PC-9 (cell line): ENCODE measurements around the gene BNIP3. TPM values are rescaled to one million over a fixed set of nuclear protein-coding genes. Genes with fewer than 3 reads are reported as not detected.
A peak's percentile ranks its signal among the peaks of the same experiment; 100 is the strongest.

ENCODE experiments used
- BruUV-seq: library from RNA; stranded (reverse); fragments of 400-500 nt; replicated peaks from 2 replicates; lab custom pipeline; 2021; lab: Mats Ljungman, UMichigan
- CTCF ChIA-PET: fragments of 300-600 bp; sonication (Branson Sonifier 250); formaldehyde crosslinking; loops from one replicate; lab custom pipeline; 2022; ENCODE audit warnings: antibody characterized with exemption; lab: Charles Lee
- POLR2A ChIA-PET: fragments of 300-600 bp; sonication (Branson Sonifier 250); formaldehyde crosslinking; loops from one replicate; lab custom pipeline; 2022; ENCODE audit warnings: antibody characterized with exemption; ENCODE audit not compliant: unreplicated experiment; lab: Charles Lee
- DNase-seq, 2 experiments: peaks; one replicate each; pipeline versions ENCODE4 v3.0.0 to v3.0.0-alpha.2; 2015 to 2022; ENCODE audit warnings: mixed read lengths in 1 of 2
- H2AFZ ChIP-seq: fragments of 200-600 bp; sonication (generic); 2 replicates; pipeline ENCODE4 v1.8.1; 2017; ENCODE audit warnings: antibody characterized with exemption
- H3F3A ChIP-seq: fragments of 200-600 bp; sonication (generic); 2 replicates; pipeline ENCODE4 v1.8.1; 2017; ENCODE audit warnings: antibody characterized with exemption, mild to moderate bottlenecking, low read depth; ENCODE audit not compliant: insufficient read depth
- H3K27ac ChIP-seq: fragments of 200-600 bp; sonication (generic); 2 replicates; pipeline ENCODE4 v1.6.1; 2016; ENCODE audit warnings: mixed run types
- H3K27me3 ChIP-seq: fragments of 200-600 bp; sonication (generic); 2 replicates; pipeline ENCODE4 v1.6.1; 2016; ENCODE audit warnings: low read depth, mixed run types; ENCODE audit not compliant: insufficient read depth
- H3K36me3 ChIP-seq: fragments of 200-600 bp; sonication (generic); 2 replicates; pipeline ENCODE4 v1.6.1; 2016; ENCODE audit warnings: low read depth, mixed run types
- H3K4me1 ChIP-seq: fragments of 200-600 bp; sonication (generic); replicated peaks from 2 replicates; pipeline ENCODE4 v1.6.1; 2016; ENCODE audit warnings: mixed run types; ENCODE audit not compliant: insufficient read depth
- H3K4me2 ChIP-seq: fragments of 200-600 bp; sonication (generic); 2 replicates; pipeline ENCODE4 v1.6.1; 2017; ENCODE audit warnings: mixed run types
- H3K4me3 ChIP-seq: fragments of 200-600 bp; sonication (generic); 2 replicates; pipeline ENCODE4 v1.6.1; 2016; ENCODE audit warnings: mixed run types
- H3K79me2 ChIP-seq: fragments of 200-600 bp; sonication (generic); 2 replicates; pipeline ENCODE4 v1.6.1; 2017; ENCODE audit warnings: low read depth, mixed run types
- H3K9me2 ChIP-seq: fragments of 200-600 bp; sonication (generic); 2 replicates; pipeline ENCODE4 v1.8.1; 2017; ENCODE audit warnings: mild to moderate bottlenecking; ENCODE audit not compliant: insufficient read depth
- H3K9me3 ChIP-seq: fragments of 200-600 bp; sonication (generic); 2 replicates; pipeline ENCODE4 v1.8.1; 2016; ENCODE audit warnings: low read depth; ENCODE audit not compliant: insufficient read depth
- H4K20me1 ChIP-seq: fragments of 200-600 bp; sonication (generic); 2 replicates; pipeline ENCODE4 v1.8.1; 2017; ENCODE audit not compliant: insufficient read depth
- CTCF ChIP-seq: fragments of 200-600 bp; sonication (generic); conservative IDR thresholded peaks from 2 replicates; pipeline ENCODE4 v1.6.1; 2017; ENCODE audit warnings: mixed run types, antibody characterized with exemption, mild to moderate bottlenecking, moderate library complexity
- EZH2 ChIP-seq: fragments of 200-600 bp; sonication (generic); IDR thresholded peaks from 2 replicates; pipeline ENCODE4 v1.8.0; 2017; ENCODE audit warnings: antibody characterized with exemption, low read depth
- intact Hi-C: fragments of 100-400 bp; cut with micrococcal nuclease; formaldehyde crosslinking; loops from one replicate; pipeline ENCODE4 v1.10.0; 2022; ENCODE audit not compliant: unreplicated experiment
- total RNA-seq: library from RNA; stranded (reverse); gene quantifications from 2 replicates; pipeline ENCODE4 v1.2.3, GENCODE V29; 2021

Gene BNIP3
- total RNA-seq, 1 experiment from 2014 or later, result 21.0 TPM

GRCh38 chr10:131980761-131981428, 828 bp downstream of the BNIP3 start:
- H3K4me3 ChIP-seq, result peak overlapping the region; percentile 55
- ChIA-PET POLR2A (interaction anchor here (0.6 kb wide), 2 partner anchors 81 to 440 kb away, joined by 3 to 5 read pairs; no protein-coding TSS in a partner anchor), CTCF (interaction anchor here (0.6 to 1.2 kb wide), 2 partner anchors 42 to 56 kb away, joined by 4 read pairs; no protein-coding TSS in a partner anchor)
- H3K4me2 ChIP-seq, result peak overlapping the region; percentile 70
- H3K36me3 ChIP-seq, result no peaks in the 10 kb centered on the region
- no peaks in the 10 kb centered on the region for H3K9me3 ChIP-seq
- no peak for TF ChIP-seq CTCF
- no peak for TF ChIP-seq EZH2
- no peak overlapping the region for H3K27ac ChIP-seq
- TSS peak; percentile 46 for BruUV-seq
- no peak for DNase-seq
- no peaks in the 10 kb centered on the region for H3K4me1 ChIP-seq
- H3K9me2 ChIP-seq, result no peaks in the 10 kb centered on the region
- H4K20me1 ChIP-seq, result no peaks in the 10 kb centered on the region
- intact Hi-C loops, result no loop called here
- no peaks in the 10 kb centered on the region for H3K27me3 ChIP-seq
- H2AFZ ChIP-seq, result no peak overlapping the region
- H3F3A ChIP-seq, result peaks cover 7% of the 10 kb centered on the region; the same call in 1 of the 2 replicates
- no peaks in the 10 kb centered on the region for H3K79me2 ChIP-seq

GRCh38 chr10:131980321-131980720, 1.4 kb downstream of the BNIP3 start:
- no peaks in the 10 kb centered on the region for H3K9me3 ChIP-seq
- no peak overlapping the region for H2AFZ ChIP-seq
- ChIA-PET CTCF (interaction anchor here (1.2 kb wide), 1 partner anchor 42 kb away, joined by 4 read pairs; no protein-coding TSS in a partner anchor), POLR2A (interaction anchor here (0.6 kb wide), 1 partner anchor 80 kb away, joined by 5 read pairs; no protein-coding TSS in a partner anchor)
- BruUV-seq, result no TSS peak
- no peak for TF ChIP-seq CTCF
- no peak for TF ChIP-seq EZH2
- no peaks in the 10 kb centered on the region for H4K20me1 ChIP-seq
- no peaks in the 10 kb centered on the region for H3K27me3 ChIP-seq
- H3F3A ChIP-seq, result peaks cover 7% of the 10 kb centered on the region; the same call in 1 of the 2 replicates
- intact Hi-C loops, result no loop called here
- H3K4me3 ChIP-seq, result no peak overlapping the region
- H3K27ac ChIP-seq, result no peak overlapping the region
- H3K36me3 ChIP-seq, result no peaks in the 10 kb centered on the region
- H3K9me2 ChIP-seq, result no peaks in the 10 kb centered on the region
- no peaks in the 10 kb centered on the region for H3K4me1 ChIP-seq
- DNase-seq, result no peak
- H3K4me2 ChIP-seq, result no peak overlapping the region
- H3K79me2 ChIP-seq, result no peaks in the 10 kb centered on the region

- no peak overlapping the region for H2AFZ ChIP-seq
- H3K27ac ChIP-seq, result no peak overlapping the region
- H3K4me1 ChIP-seq, result no peaks in the 10 kb centered on the region
- H3K4me2 ChIP-seq, result no peak overlapping the region
- no peak for DNase-seq
- no TSS peak for BruUV-seq
- no peaks in the 10 kb centered on the region for H3K27me3 ChIP-seq
- peaks cover 7% of the 10 kb centered on the region; the same call in 1 of the 2 replicates for H3F3A ChIP-seq
- no peaks in the 10 kb centered on the region for H3K9me3 ChIP-seq
- POLR2A ChIA-PET, result no interaction called here
- no peaks in the 10 kb centered on the region for H3K36me3 ChIP-seq
- intact Hi-C loops, result no loop called here
- CTCF ChIA-PET, result no interaction called here
- H3K79me2 ChIP-seq, result no peaks in the 10 kb centered on the region
- H3K4me3 ChIP-seq, result no peak overlapping the region
- TF ChIP-seq CTCF, result no peak
- no peak for TF ChIP-seq EZH2
- H4K20me1 ChIP-seq, result no peaks in the 10 kb centered on the region
- H3K9me2 ChIP-seq, result no peaks in the 10 kb centered on the region
Measured at GRCh38 chr10:131979821-131980270, 1.9 kb downstream of the BNIP3 start.
